Stimulated activated CD4-positive, alpha-beta T cell treated with anti-CD3 and anti-CD28 coated beads, Interleukin-4, amount 100 ng/mL, for 4 hours (primary cell): ENCODE data around the gene RFC5.
"Not testable (repeated sequence)": the region's sequence is repeated elsewhere in the genome, so short reads cannot be mapped to it uniquely, and the experiment has no call there.

Experiments used
- DNase-seq, 2 experiments: peaks; one replicate each; pipeline ENCODE4 v3.0.0-alpha.2; 2020

RFC5 gene

DNA sequence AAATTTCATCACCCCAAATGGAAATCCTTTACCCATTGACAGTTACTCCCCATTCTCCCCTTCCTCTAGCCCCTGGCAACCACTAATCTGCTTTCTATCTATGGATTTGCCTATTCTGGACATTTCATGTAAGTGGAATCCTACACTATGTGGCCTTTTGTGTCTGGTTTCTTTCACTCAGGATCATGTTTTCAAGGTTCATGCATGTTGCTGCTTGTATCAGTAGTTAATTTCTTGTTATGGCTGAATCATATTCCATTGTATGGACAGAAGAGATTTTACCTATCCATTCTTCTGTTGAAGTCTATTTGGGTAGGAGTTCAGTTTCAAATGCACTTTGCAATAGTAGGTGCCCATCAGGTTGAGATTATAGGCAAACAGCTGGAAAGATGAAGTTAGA, 1.4 kb downstream of the RFC5 start:
- no peak for DNase-seq

DNA sequence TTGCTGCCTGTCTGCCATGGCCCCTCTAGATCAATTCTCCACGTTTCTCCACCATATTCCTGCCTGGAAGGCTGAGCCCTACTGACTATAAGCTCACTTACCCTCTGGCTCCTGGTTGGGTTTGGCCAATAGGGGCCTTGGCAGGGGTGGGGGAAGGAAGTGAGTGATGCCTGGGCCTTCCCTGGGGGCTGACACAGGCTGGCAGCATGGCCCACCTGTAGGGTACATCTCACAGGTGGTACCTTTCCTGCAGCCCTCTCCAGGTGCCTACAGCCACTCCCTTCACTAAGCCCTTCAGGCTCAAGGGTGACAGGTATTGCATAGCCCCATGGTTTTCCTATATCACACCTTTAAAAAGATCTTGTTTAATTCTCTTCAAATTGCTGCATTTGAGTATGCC, 3.5 kb downstream of the RFC5 start:
- no peak for DNase-seq

DNA sequence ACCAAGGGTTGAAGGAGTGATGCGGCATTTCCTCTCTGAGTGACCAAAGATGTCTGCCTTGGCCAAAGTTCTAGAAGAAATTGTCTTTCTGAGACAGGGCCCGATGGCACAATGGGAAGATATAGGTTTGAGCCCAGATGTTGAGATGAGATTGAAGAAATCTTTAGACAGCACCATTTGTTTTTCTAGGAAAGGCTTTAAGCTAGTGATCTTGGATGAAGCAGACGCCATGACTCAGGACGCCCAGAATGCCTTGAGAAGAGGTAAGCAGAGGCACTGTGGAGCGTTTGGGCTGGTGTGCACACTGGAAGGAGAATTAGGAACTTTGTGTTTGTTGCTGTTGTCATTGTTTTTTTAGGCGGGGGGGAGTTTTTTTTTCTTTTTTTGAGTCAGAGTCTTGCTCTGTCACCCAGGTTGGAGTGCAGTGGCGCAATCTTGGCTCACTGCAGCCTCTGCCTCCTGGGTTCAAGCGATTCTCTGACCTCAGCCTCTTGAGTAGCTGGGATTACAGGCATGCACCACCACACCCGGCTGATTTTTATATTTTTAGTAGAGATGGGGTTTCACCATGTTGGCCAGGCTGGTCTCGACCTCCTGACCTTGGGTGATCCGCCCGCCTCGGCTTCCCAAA, 5.7 kb downstream of the RFC5 start:
- not testable (repeated sequence) for DNase-seq

DNA sequence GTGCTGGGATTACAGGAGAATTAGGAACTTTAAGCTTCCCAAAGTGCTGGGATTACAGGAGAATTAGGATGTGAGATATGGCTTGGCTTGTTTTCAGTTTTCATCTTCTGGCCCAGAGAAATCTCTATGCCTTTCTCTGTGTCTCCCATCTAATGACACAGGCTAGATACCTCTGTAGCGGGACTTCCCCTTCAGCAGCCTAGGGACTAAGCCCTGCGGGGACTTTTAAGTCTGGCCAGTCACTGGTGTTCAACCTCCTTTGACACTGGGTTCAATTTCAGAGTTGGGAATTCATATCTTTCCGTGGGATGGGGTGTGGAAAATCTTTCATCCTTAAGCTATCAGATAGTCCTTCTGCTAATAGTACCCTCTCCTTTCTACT, 6.2 kb downstream of the RFC5 start:
- no peak for DNase-seq

DNA sequence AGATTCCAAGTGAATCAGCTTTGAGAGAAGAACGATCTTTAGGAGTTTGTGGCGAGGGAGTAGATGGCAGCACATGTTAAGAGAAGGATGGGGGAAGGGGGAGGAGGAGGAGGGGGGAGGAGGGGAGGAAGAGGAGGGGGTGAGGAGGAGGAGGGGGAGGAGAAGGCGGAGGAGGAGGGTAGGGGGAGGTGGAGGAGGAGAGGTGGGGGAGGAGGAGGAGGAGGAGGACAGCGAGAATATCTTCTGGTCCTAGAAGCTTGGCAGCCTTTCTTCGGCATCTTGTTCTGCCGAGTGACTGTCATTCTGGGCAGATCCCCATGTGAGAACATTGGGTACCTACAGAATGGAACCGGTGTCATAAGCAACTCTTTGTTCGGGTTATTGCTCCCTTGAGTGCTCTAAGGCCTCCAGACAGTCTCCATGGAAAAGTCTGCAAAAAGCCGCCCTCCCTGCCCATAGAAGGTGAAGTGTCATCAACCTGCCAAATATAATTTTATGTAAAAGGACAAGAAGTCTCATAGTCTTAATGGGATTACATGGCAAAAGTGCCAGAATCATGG, 6.9 kb downstream of the RFC5 start:
- no peak for DNase-seq

DNA sequence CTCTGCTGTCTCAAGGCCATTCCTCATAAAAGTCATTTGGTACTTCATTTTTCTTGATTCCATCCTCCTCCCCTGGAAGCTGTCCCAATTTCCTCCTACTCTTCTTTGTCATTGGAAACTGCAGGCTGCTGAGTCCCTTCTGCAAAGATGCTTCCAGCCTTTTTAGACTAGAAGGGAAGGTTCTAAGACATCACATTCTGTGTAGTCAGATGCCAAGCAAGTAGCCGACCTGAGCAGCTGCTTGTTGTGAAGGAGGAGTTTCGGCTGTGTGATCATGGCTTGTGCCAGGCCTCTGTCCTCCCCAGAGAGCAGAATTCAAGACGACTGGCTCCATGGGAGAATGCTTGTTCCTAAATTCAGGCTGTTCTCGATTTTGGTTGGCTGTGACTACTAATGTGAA, 8.7 kb downstream of the RFC5 start:
- no peak for DNase-seq

DNA sequence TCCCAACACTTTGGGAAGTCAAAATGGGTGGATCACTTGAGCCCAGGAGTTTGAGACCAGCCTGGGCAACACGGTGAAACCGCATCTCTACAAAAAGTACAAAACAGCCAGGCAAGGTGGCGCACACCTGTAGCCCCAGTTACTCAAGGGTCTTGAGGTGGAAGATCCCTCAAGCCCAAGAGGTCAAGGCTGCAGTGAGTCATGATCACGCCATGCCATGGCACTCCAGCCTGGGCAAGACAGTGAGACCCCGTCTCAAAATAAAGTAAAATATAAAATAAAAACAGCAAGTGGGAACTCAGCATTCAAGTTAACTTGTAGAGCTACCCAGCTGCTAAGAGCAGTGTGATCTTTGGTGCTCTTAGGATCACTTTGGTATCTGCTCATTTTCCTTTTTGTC, 12.7 kb downstream of the RFC5 start:
- DNase-seq: no peak

DNA sequence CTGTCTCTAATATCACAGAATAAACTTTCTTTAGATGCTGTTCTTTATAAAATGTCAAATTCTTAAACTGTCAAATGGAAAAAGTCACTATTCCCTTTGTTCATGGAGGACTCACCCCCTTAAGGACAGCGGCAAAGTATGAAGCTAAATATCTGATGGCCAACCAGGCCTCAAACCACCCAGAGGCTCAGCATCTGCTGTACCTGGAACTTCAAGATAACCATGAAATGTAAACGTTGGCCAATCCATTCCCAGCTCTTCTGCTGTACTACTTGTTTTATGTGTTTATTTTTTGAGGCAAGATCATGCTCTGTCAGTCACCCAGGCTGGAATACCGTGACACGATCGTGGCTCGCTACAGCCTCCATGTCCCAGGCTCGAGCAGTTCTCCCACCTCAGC, 15.7 kb downstream of the RFC5 start:
- DNase-seq: no peak

DNA sequence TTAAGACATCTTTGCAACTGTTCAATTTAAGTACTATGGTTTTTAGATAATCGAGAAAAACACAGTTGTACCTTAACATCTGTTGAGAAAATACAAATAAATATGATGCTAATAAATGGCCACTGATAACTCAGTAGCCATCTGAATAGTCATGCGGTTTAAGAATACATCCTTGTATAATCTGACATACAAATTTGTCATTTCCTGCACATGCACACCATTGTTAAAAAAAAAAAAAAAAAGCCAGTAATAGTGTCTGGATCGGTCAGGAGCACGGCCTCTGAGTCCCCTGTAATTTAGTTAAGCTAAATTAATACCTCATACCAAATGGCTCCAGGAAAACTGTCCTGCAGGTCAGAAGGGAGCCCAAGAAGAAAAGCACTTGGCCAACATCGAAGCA, 16.8 kb downstream of the RFC5 start:
- DNase-seq: no peak

DNA sequence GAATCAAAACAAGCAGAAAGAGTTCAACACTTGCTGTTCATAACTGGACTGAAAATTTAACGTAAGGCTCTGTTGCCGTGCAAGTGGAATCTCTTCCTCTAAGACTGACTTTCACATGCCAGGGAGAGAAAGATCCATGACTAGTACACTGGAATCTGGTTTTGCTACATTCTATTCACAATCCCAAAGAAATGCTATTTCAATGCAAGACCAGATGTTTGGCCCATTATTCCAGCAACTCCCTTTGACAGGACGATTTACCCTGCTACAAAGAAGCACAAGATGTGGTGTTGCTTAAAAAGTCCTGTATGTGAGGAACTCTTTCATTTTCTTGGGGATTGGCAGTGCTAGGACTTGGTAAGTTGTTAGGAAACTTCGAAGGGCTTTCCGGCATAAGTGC, 17.4 kb downstream of the RFC5 start:
- no peak for DNase-seq

DNA sequence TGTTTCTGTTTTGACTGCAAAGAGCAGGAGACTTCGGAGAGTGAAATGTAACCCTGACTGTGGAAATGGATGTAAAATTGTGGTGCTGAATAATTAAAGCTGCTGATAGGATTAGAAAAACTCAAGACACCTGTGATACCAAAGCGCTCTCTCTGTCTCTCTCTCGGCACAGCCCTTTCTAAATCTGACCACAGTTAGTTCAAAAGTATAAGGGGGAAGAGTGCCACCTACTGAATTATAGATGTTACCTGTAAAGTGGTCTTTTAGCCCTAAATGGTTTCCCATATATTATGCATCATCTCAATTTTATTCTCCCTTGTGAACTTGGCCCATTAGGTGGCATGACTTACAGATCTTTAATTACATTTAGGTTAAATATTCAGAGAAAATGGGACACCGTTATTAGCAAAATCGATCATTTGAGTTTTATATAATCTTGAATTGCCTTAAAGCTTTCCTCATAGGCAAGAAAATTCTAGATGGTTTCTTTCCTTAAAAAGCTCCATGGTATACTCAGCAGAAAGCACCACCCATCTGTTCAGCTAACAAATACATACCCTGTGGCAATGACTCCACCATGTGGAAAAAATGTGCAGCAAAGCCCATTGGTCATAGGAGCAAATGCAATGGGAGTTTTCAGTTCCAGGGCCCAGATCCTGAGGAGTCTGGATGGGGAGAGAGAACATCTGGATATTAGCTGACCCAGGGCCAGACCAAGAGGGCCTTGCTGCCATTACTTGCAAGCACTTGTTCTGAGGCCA, 18.1 kb downstream of the RFC5 start:
- no peak for DNase-seq

DNA sequence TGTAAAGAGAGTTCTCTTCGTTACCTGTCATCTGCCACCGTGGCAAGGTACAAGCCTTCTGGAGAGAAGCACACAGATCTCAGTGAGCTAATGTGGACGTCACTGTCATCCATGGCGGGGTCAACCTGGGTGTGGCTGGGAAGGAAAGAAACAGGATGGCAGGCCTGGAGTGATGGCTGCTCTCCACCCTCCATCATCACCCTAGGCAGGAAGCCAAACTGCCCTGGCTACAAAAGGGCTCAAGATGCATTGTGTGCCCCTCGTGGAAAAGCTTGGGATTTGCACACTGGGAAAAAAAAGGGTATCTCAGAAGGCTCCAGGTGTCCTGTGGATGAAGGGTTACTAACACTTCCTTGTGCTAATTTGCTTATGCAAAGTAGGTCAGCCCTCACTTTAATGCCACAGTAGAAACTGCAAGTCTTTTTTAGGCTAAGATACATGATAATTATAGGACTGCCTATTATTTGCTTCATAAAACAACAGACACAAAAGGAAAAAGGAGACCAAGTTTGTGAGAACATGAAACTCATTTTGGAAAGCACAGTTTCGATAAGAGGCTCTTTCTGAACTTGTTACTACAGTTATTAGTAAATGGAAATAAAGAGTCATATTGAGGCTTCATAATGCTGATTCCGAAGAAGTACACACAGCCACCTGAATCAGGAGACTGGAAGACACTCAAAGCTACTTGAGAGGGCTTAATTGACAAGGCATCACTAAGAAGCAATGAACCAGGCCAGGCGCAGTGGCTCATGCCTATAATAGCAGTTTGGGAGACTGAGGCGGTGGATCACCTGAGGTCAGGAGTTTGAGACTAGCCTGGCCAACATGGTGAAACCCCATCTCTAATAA, 18.9 kb downstream of the RFC5 start:
- no peak for DNase-seq

DNA sequence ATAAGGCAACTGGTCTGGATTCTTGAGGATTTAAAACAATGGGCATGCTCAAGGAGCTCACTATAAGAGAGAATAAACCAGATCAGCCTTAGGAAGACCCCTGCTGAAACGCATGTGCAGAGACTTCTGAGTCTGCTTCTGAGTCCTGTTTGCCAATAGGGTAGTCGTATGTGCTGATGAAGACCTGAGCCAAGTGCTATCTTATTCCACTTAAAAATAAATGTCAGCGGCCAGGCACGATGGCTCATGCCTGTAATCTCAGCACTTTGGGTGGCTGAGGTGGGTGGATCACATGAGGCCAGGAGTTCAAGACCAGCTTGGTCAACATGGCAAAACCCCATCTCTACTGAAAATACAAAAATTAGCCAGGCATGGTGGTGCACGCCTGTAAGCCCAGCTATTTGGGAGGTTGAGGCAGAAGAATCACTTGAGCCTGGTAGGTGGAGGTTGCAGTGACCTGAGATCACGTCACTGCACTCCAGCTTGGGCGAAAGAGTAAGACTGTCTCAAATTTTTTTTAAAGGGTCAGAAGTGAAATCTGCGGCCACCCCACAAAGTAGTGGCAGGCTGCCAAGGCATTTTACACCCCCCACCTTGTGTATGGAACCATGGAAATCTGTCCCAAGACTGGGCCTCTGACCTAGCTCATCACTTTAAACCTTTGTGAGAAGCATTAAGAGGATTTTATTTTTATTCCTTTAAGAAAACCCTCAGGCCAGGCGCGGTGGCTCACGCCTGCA, 20.3 kb downstream of the RFC5 start:
- no peak for DNase-seq

DNA sequence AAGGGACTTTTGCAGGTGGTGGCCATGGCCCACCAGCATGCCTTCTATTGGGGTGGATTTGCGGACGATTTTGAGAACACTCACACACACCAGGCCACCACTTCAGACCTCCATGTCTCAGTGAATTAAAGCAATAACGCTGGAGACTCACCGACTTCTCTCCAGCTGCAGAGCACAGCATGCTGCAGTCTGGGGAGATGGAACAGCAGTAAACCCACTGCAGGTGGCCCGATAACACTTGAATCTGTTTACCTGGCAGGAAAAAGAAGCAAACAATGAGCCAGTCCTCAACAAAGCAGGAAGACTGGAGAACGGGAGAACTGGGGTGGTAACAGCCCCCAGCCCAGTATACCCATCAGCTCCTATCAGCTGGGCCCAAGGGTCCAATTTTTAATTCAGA, 21.6 kb downstream of the RFC5 start:
- no peak for DNase-seq

DNA sequence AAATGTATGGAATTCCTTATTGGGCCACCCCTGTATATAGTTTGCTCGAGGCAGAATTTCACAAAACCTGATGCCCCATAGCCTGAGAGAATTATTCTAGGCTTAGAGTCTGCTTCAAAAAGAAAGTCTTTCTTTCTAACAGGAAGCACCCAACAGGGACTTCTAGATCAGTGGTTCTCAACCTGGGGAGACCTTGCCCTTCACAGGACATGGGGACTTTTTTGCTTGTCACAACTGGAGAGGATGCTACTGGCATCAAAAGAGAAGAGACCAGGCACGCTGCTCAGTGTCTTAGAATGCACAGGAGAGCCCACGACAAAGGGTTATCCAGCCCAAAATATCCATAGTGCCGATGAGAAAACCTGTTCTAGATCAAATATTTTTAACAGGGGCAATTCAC, 25.6 kb downstream of the RFC5 start:
- no peak for DNase-seq

DNA sequence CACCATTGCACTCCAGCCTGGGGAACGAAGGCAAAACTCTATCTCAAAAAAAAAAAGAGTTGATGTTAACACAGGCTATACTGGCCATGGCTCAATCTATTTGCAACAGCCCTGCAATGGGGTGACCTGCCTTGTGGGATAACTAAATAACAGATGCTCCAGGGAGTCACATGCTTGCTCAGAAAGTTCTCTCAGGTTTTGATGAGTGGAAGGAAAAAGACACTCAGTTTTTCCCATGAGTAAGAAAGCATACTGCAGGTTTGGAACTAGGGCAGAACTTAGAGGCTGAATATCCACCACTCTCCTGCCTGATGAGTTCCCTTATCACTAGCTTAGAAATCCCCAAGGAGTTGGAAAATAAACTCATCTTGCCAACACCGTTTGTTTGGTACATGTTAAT, 27.6 kb downstream of the RFC5 start:
- no peak for DNase-seq

DNA sequence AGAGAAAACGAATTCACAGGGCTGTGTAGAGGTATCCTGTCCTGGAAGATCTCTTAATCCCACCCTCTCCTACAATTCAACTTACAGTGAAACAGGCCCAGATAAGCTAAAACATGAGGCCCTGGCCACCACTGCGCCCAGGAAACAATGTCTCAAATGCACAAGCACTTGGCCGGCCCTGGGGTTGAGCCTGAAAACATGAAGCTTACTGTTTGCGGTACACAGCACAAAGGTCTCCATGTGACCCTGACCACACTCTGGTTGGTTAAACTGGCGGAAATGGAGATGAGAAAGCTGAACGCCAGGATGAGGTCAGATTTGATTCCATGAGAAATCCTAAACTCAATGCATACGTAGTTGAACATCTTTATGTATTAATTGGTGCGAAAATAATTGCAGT, 28.1 kb downstream of the RFC5 start:
- no peak for DNase-seq

DNA sequence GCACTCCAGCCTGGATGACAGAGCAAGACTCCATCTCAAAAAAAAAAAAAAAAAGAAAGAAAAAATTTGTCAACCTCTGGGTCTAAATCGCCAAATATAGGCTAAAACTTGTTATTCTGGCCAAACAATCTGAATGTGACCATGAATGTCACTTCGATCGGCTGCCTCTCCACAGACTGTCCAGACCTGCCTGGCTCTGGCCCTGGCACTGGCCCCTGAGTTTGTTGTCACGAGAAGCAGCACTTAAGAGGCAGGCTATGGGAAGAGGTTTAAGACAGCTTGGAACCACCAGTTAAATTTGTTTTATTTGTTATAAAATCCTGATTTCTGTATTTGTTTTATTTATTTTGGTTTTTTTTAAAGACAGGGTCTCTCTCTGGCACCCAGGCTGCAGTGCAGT, 29.9 kb downstream of the RFC5 start:
- no peak for DNase-seq

DNA sequence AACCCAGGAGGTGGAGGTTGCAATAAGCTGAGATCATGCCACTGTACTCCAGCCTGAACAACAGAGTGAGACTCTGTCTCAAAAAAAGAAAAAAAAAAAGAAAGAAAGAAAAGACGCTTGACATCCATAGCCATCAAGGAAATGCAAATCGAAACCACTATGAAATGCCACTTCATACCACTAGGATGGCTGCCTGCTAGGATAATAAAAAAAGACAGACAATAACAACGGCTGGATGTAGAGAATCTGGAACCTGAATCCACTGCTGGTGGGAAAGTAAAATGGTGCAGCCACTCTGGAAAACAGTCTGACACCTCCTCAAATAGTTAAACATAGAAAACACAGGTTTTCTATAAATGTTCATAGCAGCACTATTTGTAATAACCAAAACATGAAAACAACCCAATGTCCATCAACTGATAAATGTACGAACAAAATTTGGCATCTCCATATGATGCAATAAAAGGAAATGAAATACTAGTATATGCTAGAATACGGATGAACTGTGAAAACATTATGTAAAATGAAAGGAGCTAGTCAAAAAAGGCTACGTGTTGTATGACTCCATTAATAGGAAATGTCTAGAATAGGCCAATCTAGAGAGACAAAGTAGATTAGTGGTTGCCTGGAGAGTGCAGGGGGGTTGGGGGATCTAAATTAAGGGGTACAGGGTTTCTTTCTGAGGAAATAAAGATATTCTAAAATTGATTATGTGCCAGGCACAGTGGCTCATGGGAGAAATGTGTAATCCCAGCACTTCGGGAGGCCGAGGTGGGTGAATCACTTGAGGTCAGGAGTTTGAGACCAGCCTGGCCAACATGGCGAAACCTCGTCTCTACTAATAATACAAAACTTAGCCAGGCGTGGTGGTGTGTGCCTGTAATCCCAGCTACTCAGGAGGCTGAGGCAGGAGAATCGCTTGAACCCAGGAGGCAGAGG, 34.7 kb downstream of the RFC5 start:
- DNase-seq: no peak

DNA sequence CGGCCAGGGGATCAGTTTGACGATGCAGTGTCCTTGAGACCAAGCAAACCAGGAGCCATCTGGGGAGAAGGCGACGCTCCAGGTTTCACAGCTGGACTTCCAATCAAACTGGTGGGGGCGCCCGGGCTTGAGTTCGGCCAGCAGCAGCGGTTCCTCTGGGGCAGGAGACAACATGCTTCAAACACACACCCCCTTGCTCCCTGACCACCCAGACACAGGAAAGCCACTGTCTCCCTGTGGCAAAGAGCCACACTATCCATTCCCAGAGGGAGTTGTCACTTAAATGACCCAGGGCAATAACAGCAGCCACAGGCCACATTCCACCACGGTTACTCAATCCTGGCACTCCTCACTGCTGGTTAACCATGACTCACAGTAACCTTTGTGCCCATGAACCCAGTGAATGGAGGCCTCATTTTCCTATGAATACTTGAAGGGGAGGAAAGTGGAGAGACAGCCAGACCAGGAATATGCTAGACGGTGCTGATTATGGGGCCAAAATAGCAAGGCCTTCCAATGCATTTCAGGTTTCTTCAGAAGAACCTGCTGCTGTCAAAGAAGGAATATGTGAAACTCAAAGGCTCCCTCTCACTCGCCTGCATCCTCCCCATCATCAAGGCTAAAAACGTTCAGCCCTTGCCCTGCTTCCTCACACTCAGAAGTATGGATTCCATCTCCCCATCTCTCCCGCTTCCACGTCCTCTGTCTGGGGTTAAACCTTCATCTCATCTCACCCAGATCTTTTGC, 36.0 kb downstream of the RFC5 start:
- DNase-seq: no peak
